Measurements from ENCODE around the gene RELL1. TPM values are rescaled to one million over a fixed set of nuclear protein-coding genes. Genes with fewer than 3 reads are reported as not detected.
A peak's percentile ranks its signal among the peaks of the same experiment; 100 is the strongest.

Gene RELL1
- total RNA-seq, 1 donor from 2014 or later: 18.7 TPM

GRCh38 chr4:37594099-37594498, 92.1 kb downstream of the RELL1 start:
- ATAC-seq: no peak

- no peak for ATAC-seq
Measured at GRCh38 chr4:37591349-37591748, 94.8 kb downstream of the RELL1 start.

GRCh38 chr4:37590016-37590415, 96.2 kb downstream of the RELL1 start:
- no peak for ATAC-seq

GRCh38 chr4:37588150-37588549, 98.0 kb downstream of the RELL1 start:
- ATAC-seq: no peak

- ATAC-seq: no peak
Measured at GRCh38 chr4:37586194-37586593, 100.0 kb downstream of the RELL1 start.

GRCh38 chr4:37584493-37585060, 101.6 kb downstream of the RELL1 start:
- ATAC-seq: no peak

- ATAC-seq: peak; percentile 86
Measured at GRCh38 chr4:37584071-37584470, 102.1 kb downstream of the RELL1 start.

GRCh38 chr4:37573566-37573965, 112.6 kb downstream of the RELL1 start:
- ATAC-seq: no peak

GRCh38 chr4:37568489-37568888, 117.7 kb downstream of the RELL1 start:
- no peak for ATAC-seq

- no peak for ATAC-seq
Measured at GRCh38 chr4:37567836-37568235, 118.3 kb downstream of the RELL1 start.

- ATAC-seq: peak; percentile 73
Measured at GRCh38 chr4:37562592-37562991, 123.6 kb downstream of the RELL1 start.

- ATAC-seq: peak; percentile 62
Measured at GRCh38 chr4:37561803-37562207, 124.4 kb downstream of the RELL1 start.

GRCh38 chr4:37561196-37561802, 124.9 kb downstream of the RELL1 start:
- ATAC-seq: peak; percentile 74

Other genes starting within 250 kb of the RELL1 start
- 114 TPM for gene PGM2, start 140.3 kb upstream of the RELL1 start, total RNA-seq
- 11.4 TPM for gene TBC1D1, start 204.7 kb upstream of the RELL1 start, total RNA-seq

All from esophagus mucosa (tissue), 1 donor.